GM12865 (cell line): Measurements from ENCODE around the gene SPOCK2.

ENCODE experiments used
- DNase-seq: peaks from one replicate; pipeline ENCODE4 v3.0.0; 2010; ENCODE audit warnings: low read depth
- H3K4me3 ChIP-seq: 2 replicates; pipeline ENCODE4 v1.5.1; 2011; ENCODE audit warnings: mild to moderate bottlenecking, low read depth, low read length, control low read depth
- CTCF ChIP-seq: IDR thresholded peaks from 2 replicates; pipeline ENCODE4 v1.5.1; 2011; ENCODE audit warnings: low read length, control low read depth, low read depth, inconsistent platforms; ENCODE audit not compliant: insufficient read depth; ENCODE audit errors: missing control alignments

The SPOCK2 gene

DNA sequence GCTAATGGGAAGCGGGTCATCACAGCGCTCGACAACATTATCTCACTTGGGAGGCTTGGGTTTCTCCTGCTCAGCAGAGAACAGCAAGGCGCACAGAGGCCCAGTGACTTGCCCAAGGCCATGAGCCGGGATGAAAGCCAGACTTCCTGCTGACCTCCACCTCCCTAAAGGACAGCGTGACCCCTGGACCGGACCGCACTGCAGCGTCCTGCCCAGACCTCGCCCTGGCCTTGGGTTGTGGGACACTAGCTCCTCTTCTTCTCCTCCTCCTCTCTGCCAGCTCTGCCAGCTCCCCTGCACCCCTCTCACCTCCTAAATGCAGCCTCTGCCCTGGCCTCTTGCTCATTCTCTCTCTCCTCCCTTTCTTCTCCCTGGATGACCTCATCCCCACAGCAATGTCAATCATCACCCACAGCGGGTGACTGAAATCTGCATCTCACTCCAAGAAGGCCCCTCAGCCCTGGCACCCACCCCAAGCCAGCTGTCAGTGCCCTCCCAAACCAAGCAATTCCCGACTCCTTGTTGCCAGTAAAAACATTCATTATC, 19.4 kb downstream of the SPOCK2 start:
- TF ChIP-seq CTCF = no peak
- no peak for DNase-seq
- no peak overlapping the region for H3K4me3 ChIP-seq

GRCh38 chr10:72068126-72068765, 20.1 kb downstream of the SPOCK2 start:
- no peak for DNase-seq
- H3K4me3 ChIP-seq = no peak overlapping the region
- no peak for TF ChIP-seq CTCF

- DNase-seq = no peak
- no peak for TF ChIP-seq CTCF
Measured at GRCh38 chr10:72067463-72068125, 20.8 kb downstream of the SPOCK2 start.

GRCh38 chr10:72066318-72067284, 21.8 kb downstream of the SPOCK2 start:
- no peak for DNase-seq
- TF ChIP-seq CTCF = no peak
- no peak overlapping the region for H3K4me3 ChIP-seq

More at GRCh38 chr10:72067463-72068125, 20.8 kb downstream of the SPOCK2 start:
- no peak overlapping the region for H3K4me3 ChIP-seq

- TF ChIP-seq CTCF = no peak
- no peak for DNase-seq
- no peak overlapping the region for H3K4me3 ChIP-seq
Measured at GRCh38 chr10:72065439-72066025, 22.8 kb downstream of the SPOCK2 start.

DNA sequence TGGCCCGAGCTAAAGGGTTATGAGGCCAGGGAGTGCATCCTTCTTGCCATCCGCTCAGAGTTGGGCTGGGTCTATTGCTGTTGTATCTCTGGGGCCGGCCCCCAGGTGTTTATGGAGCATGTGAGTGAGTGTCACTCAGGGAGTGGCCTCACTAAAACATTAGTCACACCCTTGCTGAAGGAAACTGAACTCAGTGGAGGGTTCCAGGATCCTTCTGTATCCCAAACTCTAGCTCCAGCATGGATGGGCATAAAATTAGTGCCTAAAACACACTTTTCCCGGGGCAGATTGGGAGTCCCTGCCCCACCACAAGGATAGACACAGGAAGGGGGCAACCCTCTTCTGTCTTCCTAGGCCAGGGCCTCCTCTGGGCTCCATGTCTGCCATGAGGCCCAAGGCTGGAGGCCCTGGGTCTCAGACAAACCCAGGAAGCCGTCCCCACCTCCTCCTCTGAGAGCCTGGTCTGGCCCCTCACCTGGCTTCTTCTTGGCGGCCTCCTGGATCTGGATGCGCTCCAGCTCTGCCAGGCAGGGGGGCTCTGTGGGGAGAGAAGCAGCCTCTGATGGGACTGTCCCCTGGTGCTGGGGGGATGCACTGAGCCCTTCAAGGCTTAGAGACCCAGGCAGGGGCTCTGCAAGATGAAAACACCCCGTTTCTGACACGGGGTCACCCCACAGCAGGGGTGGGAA, 24.5 kb downstream of the SPOCK2 start:
- no peak overlapping the region for H3K4me3 ChIP-seq
- TF ChIP-seq CTCF = no peak
- DNase-seq = no peak
